Spleen (tissue), 11 donors: ENCODE results near the gene GRIK1. TPM values are rescaled to one million over a fixed set of nuclear protein-coding genes. Genes with fewer than 3 reads are reported as not detected.

Experiments
- DNase-seq: peaks from one replicate; pipeline ENCODE4 v3.0.0-alpha.2; 2020
- H3K27ac ChIP-seq, 8 donors: fragments of 200-600 bp; sonication (generic) in 7 of 8; 1 replicate in 4 of 8; 2 replicates in 4 of 8; pipeline versions ENCODE4 v1.5.0 to v1.8.0; 2016 to 2021; ENCODE audit warnings: inconsistent platforms in 4 of 8, mild to moderate bottlenecking in 4 of 8, moderate library complexity in 1 of 8
- H3K27me3 ChIP-seq, 7 donors: fragments of 200-600 bp; sonication (generic) in 6 of 7; replicated peaks in 1 of 7; 1 replicate in 4 of 7; 2 replicates in 3 of 7; pipeline versions ENCODE4 v1.5.0 to v1.8.0; 2016 to 2021; ENCODE audit warnings: inconsistent platforms in 3 of 7, mild to moderate bottlenecking in 1 of 7
- H3K36me3 ChIP-seq, 6 donors: fragments of 200-600 bp; sonication (generic) in 5 of 6; 1 replicate in 4 of 6; 2 replicates in 2 of 6; pipeline versions ENCODE4 v1.5.0 to v1.8.0; 2016 to 2021; ENCODE audit warnings: inconsistent platforms in 2 of 6
- H3K4me1 ChIP-seq, 6 donors: fragments of 200-600 bp; sonication (generic) in 5 of 6; 1 replicate in 3 of 6; 2 replicates in 3 of 6; pipeline versions ENCODE4 v1.5.0 to v1.8.0; 2016 to 2021; ENCODE audit warnings: inconsistent platforms in 3 of 6
- H3K4me3 ChIP-seq, 8 donors: fragments of 200-600 bp; sonication (generic) in 7 of 8; 1 replicate in 4 of 8; 2 replicates in 4 of 8; pipeline versions ENCODE4 v1.5.0 to v1.8.0; 2016 to 2021; ENCODE audit warnings: inconsistent platforms in 4 of 8, mild to moderate bottlenecking in 4 of 8, moderate library complexity in 2 of 8
- H3K9me3 ChIP-seq, 8 donors: fragments of 200-600 bp; sonication (generic) in 7 of 8; 1 replicate in 4 of 8; 2 replicates in 4 of 8; pipeline versions ENCODE4 v1.5.0 to v1.8.0; 2016 to 2021; ENCODE audit warnings: inconsistent platforms in 4 of 8
- POLR2A ChIP-seq, 3 donors: fragments of 450-650 bp; IDR thresholded peaks; one replicate each; pipeline ENCODE4 v1.5.1; 2017; ENCODE audit warnings: antibody characterized with exemption in 3 of 3, mild to moderate bottlenecking in 1 of 3
- POLR2AphosphoS5 ChIP-seq, 3 donors: sonication (generic); formaldehyde crosslinking; IDR thresholded peaks; one replicate each; pipeline ENCODE4 v1.5.1; 2017; ENCODE audit warnings: antibody characterized with exemption in 3 of 3
- WGBS, 5 donors: extraction: QIAGEN DNeasy Blood & Tissue Kit in 3 of 5; methylation state at CpG; one replicate each; pipeline versions ENCODE4 v1.1.5 to v1.1.7; 2013 to 2018; 5-methylcytosine and 5-hydroxymethylcytosine counted together
- intact Hi-C: fragments of 100-400 bp; cut with DNase I; formaldehyde crosslinking; loops from one replicate; pipeline ENCODE4 v1.15.0; 2023; ENCODE audit warnings: low total_unique reads
- polyA plus RNA-seq, 3 donors: library from polyadenylated mRNA; stranded (reverse); fragments of 200-250 nt; gene quantifications; one replicate each; pipeline ENCODE4 v1.2.1, GENCODE V29; 2013
- total RNA-seq, 7 donors: library from RNA; depleted of rRNA in 3 of 7; stranded (reverse); fragments of >200 nt in 3 of 7; fragmentation: NEBNext Ultra II Directional in 4 of 7; extraction: Animal tissue kit (Norgen Biotek cat#: 25700) in 4 of 7; gene quantifications; one replicate each; pipeline versions ENCODE4 v1.1.0 to v1.2.1, GENCODE V29; 2016 to 2021
- TF ChIP-seq, protein P1 (sequence below), 11 experiments: fragments of 200-600 bp in 7 of 11; fragments of 450-650 bp in 4 of 11; sonication (generic) in 4 of 11; IDR thresholded peaks in 8 of 11; conservative IDR thresholded peaks in 3 of 11; 1 replicate in 7 of 11; 2 replicates in 4 of 11; pipeline versions ENCODE4 v1.4.0 to v1.8.0; 2016 to 2021; ENCODE audit warnings: antibody characterized with exemption in 11 of 11, inconsistent platforms in 4 of 11, mild to moderate bottlenecking in 1 of 11
- donor health status: healthy with polysubstance abuse.
- donor health status: DM: no; HTN: no; CAD: no; lungs with moderate emphysema.
- donor health status: DM: no; HTN: no; CAD: no.
- donor health status: Bipolar disorder and iron deficiency.
- donor health status: healthy.
- donor health status: DM: no; HTN: no; CAD: no.
- donor health status: DM: yes; HTN: yes; CAD: no.

GRIK1 gene
- total and polyA plus RNA-seq, 10 donors, result 0.02 to 0.17 (median 0.04) TPM; not detected in 7

DNA sequence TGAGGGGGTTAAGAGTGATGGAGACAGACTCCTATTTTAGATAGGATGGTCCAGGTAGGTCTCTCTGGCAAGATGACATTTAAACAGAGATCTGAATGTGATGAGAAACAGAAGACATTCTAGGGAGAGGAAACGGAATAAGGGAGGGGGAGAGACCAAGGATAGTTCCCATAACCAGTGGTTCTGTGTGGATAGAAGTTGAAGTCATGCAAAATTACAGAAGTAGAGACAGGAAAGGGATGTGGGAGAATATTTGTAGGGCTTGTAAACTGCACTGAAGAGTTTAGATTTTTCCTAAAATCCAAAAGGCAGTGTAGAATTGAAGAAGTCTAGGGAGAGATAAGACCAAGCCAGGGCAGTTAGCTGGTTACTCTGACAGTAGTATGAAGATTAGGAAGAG, 200.6 kb downstream of the GRIK1 start:
- no peak for DNase-seq
- H3K4me1 ChIP-seq, result no peaks in the 10 kb centered on the region
- no peak for TF ChIP-seq POLR2AphosphoS5 (IDR thresholded peaks at IDR 0.05)
- no peaks in the 10 kb centered on the region for H3K27me3 ChIP-seq
- no peak overlapping the region for H3K4me3 ChIP-seq
- no peaks in the 10 kb centered on the region for H3K9me3 ChIP-seq
- H3K27ac ChIP-seq, result no peak overlapping the region
- H3K36me3 ChIP-seq, result no peaks in the 10 kb centered on the region
- 24 to 48% (median 38%) methylated on average over 1 of the region's 1 CpG for WGBS, 5 donors
- intact Hi-C loops, result no loop called here

DNA sequence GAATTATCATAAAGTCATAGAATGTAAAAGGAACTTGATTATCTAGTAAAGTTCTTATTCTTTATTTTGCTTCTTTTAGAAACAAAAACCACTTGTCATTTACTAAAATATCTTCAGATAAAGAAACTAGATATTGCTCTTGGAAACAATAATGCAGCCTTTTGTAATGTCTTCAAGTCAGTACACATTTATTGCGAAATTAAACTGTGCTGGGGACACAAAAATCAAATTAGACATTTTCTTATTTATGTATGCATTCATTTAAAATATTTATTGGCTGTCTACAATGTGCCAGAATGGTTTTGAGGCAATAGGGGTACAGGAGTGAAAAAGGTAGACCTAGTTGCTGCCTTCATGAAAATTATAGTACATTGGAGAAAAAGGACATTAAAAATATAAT, 201.1 kb downstream of the GRIK1 start:
- no peak overlapping the region for H3K4me3 ChIP-seq
- no peak overlapping the region for H3K27ac ChIP-seq
- no peak for DNase-seq
- intact Hi-C loops, result no loop called here
- no peaks in the 10 kb centered on the region for H3K27me3 ChIP-seq
- no peaks in the 10 kb centered on the region for H3K9me3 ChIP-seq
- TF ChIP-seq POLR2A (IDR thresholded peaks at IDR 0.05) (no peak), POLR2AphosphoS5 (IDR thresholded peaks at IDR 0.05) (no peak)
- TF ChIP-seq, protein P1, sequence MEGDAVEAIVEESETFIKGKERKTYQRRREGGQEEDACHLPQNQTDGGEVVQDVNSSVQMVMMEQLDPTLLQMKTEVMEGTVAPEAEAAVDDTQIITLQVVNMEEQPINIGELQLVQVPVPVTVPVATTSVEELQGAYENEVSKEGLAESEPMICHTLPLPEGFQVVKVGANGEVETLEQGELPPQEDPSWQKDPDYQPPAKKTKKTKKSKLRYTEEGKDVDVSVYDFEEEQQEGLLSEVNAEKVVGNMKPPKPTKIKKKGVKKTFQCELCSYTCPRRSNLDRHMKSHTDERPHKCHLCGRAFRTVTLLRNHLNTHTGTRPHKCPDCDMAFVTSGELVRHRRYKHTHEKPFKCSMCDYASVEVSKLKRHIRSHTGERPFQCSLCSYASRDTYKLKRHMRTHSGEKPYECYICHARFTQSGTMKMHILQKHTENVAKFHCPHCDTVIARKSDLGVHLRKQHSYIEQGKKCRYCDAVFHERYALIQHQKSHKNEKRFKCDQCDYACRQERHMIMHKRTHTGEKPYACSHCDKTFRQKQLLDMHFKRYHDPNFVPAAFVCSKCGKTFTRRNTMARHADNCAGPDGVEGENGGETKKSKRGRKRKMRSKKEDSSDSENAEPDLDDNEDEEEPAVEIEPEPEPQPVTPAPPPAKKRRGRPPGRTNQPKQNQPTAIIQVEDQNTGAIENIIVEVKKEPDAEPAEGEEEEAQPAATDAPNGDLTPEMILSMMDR (IDR thresholded peaks at IDR 0.05 in 8 of 11, conservative IDR thresholded peaks at IDR 0.05 in 3 of 11), result no peak
- no peaks in the 10 kb centered on the region for H3K36me3 ChIP-seq
- WGBS, 5 donors, result 73 to 81% (median 76%) methylated on average over 1 of the region's 1 CpG
- H3K4me1 ChIP-seq, result no peaks in the 10 kb centered on the region

DNA sequence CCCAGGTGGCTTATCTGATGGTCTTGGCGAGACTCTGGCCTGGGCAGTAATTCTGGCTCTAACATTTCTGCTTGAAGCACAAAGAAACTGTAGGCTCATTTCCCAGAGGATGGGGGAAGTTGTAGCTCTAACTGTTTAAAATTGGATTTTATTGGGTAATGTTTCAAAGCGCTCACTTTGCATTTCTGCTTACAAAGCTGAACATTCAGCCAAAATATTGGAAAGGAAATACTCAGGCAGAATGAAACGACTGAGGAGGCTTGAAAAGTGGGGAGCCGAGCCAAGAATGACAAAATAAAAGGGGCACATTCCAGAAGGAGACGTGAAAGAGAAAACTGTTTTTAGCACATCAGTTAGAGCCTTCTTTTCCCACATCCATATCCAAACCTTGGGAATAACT, 202.6 kb downstream of the GRIK1 start:
- no peaks in the 10 kb centered on the region for H3K9me3 ChIP-seq
- 46 to 67% (median 60%) methylated on average over 5 of the region's 5 CpGs for WGBS, 5 donors

DNA sequence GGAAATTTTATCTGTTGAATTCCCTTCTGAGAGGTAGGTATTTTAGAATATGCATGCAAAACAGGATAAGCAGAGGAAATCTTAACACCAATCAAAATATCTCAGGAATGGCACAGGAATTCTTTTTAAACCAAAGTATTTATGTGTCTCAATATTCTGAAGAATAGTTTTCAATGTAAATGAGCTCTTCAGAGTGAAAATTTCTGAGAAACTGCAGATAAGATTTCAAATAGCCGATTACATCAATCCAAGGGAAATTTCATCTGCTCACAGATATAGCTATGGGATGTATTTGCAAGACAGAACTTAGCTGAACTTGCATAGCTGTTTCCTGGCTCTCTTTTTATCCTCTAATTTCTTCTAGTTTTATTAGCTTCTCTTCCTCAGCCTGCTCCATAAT, 209.5 kb downstream of the GRIK1 start:
- Histone ChIP-seq H3K4me1 (peaks cover 0 to 6% (median 0%) of the 10 kb centered on the region in 6 donors), H3K9me3 (no peaks in the 10 kb centered on the region), H3K36me3 (no peaks in the 10 kb centered on the region), H3K4me3 (no peak overlapping the region), H3K27me3 (no peaks in the 10 kb centered on the region), H3K27ac (no peak overlapping the region)
- intact Hi-C loops, result no loop called here
- 74 to 85% (median 79%) methylated on average over 1 of the region's 1 CpG for WGBS, 5 donors
- DNase-seq, result no peak
- TF ChIP-seq POLR2A (IDR thresholded peaks at IDR 0.05), result no peak
- no peak for TF ChIP-seq POLR2AphosphoS5 (IDR thresholded peaks at IDR 0.05)
- TF ChIP-seq, protein P1 (IDR thresholded peaks at IDR 0.05 in 8 of 11, conservative IDR thresholded peaks at IDR 0.05 in 3 of 11), result no peak

More for the DNA sequence above, 202.6 kb downstream of the GRIK1 start:
- TF ChIP-seq POLR2A (IDR thresholded peaks at IDR 0.05) (no peak), POLR2AphosphoS5 (IDR thresholded peaks at IDR 0.05) (no peak)
- TF ChIP-seq, protein P1 (IDR thresholded peaks at IDR 0.05 in 8 of 11, conservative IDR thresholded peaks at IDR 0.05 in 3 of 11), result no peak
- Histone ChIP-seq H3K27me3 (no peaks in the 10 kb centered on the region), H3K4me1 (no peaks in the 10 kb centered on the region), H3K4me3 (no peak overlapping the region), H3K36me3 (no peaks in the 10 kb centered on the region), H3K27ac (no peak overlapping the region)
- no peak for DNase-seq
- intact Hi-C loops, result no loop called here

DNA sequence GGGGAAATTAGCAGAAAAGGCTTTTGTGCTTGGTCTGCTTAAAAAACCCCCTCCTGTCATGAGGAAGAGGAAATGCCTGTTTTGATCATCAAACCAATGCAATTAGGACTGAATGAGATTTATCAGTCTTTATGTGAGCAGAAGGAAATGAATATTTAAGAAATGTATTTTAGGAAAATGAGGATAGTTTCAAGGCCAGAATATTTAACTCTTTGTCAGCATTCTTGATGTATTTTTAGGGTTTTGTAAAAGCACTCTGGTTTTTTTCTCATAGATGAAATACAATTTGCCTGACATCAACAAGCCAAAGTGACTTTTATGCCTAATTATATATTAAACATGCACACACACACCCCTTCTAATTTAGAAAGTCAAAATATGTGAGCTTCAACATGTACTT, 213.8 kb downstream of the GRIK1 start:
- DNase-seq, result no peak
- no peak for TF ChIP-seq POLR2AphosphoS5 (IDR thresholded peaks at IDR 0.05)
- TF ChIP-seq POLR2A (IDR thresholded peaks at IDR 0.05), result no peak
- TF ChIP-seq, protein P1 (IDR thresholded peaks at IDR 0.05 in 8 of 11, conservative IDR thresholded peaks at IDR 0.05 in 3 of 11), result no peak
- H3K4me3 ChIP-seq, result peak overlapping the region in 2 of 8 donors; percentile 27 to 32
- peaks cover 0 to 6% (median 0%) of the 10 kb centered on the region in 6 donors for H3K4me1 ChIP-seq
- H3K27me3 ChIP-seq, result no peaks in the 10 kb centered on the region
- H3K36me3 ChIP-seq, result no peaks in the 10 kb centered on the region
- H3K27ac ChIP-seq, result peak overlapping the region in 4 of 8 donors; percentile 15 to 44 (median 36)
- intact Hi-C loops, result no loop called here
- H3K9me3 ChIP-seq, result no peaks in the 10 kb centered on the region
